DOHH2 (cell line): Measurements from ENCODE around the gene ITPR2.

Source experiments
- CTCF ChIP-seq: fragments of 200-600 bp; sonication (generic); IDR thresholded peaks from one replicate; pipeline ENCODE4 v1.5.1; 2014; ENCODE audit warnings: antibody characterized with exemption, mild to moderate bottlenecking, low read depth, low read length; ENCODE audit not compliant: poor library complexity, severe bottlenecking
- EZH2phosphoT487 ChIP-seq: fragments of 200-600 bp; sonication (generic); IDR thresholded peaks from 2 replicates; pipeline ENCODE4 v1.6.1; 2017; ENCODE audit warnings: borderline replicate concordance, mild to moderate bottlenecking, antibody characterized with exemption, low read length, moderate library complexity, mixed read lengths

GRCh38 chr12:26347300-26347699, 485.7 kb downstream of the ITPR2 start:
- TF ChIP-seq EZH2phosphoT487 (no peak), CTCF (no peak)
